HepG2 (cell line): ENCODE results near the gene STK25. TPM values are rescaled to one million over a fixed set of nuclear protein-coding genes. Genes with fewer than 3 reads are reported as not detected.

Experiments used
- ARHGAP35 ChIP-seq: sonication (generic); formaldehyde crosslinking; IDR thresholded peaks from 2 replicates; pipeline ENCODE4 v1.9.0; 2022; ENCODE audit warnings: mild to moderate bottlenecking, inconsistent platforms, moderate library complexity, missing genetic modification reagents, borderline replicate concordance
- ATRX ChIP-seq: sonication (generic); formaldehyde crosslinking; IDR thresholded peaks from 2 replicates; pipeline ENCODE4 v1.4.0; 2020; ENCODE audit warnings: missing genetic modification reagents, borderline replicate concordance
- ETV6 ChIP-seq: sonication (generic); formaldehyde crosslinking; conservative IDR thresholded peaks from 2 replicates; pipeline ENCODE4 v1.4.0; 2020; ENCODE audit warnings: missing genetic modification reagents
- FOSL2 ChIP-seq: sonication (generic); formaldehyde crosslinking; IDR thresholded peaks from 2 replicates; pipeline ENCODE4 v1.4.0; 2020; ENCODE audit warnings: missing genetic modification reagents
- GZF1 ChIP-seq: sonication (generic); formaldehyde crosslinking; IDR thresholded peaks from 2 replicates; pipeline ENCODE4 v1.5.1; 2020; ENCODE audit warnings: mild to moderate bottlenecking, missing genetic modification reagents
- MAF1 ChIP-seq: sonication (generic); formaldehyde crosslinking; IDR thresholded peaks from 2 replicates; pipeline ENCODE4 v1.5.0; 2020; ENCODE audit warnings: missing genetic modification reagents, borderline replicate concordance
- MYC ChIP-seq: sonication (generic); formaldehyde crosslinking; IDR thresholded peaks from 2 replicates; pipeline ENCODE4 v1.9.0; 2021; ENCODE audit warnings: missing genetic modification reagents, borderline replicate concordance
- NCOR1 ChIP-seq: fragments of 200-600 bp; sonication (generic); IDR thresholded peaks from 2 replicates; pipeline ENCODE4 v1.7.0; 2017; ENCODE audit warnings: antibody characterized with exemption, low read length, borderline replicate concordance
- RCOR2 ChIP-seq: IDR thresholded peaks from 2 replicates; pipeline ENCODE4 v1.6.1; 2016; ENCODE audit warnings: missing biosample characterization, missing genetic modification reagents
- RELA ChIP-seq: sonication (generic); formaldehyde crosslinking; IDR thresholded peaks from 2 replicates; pipeline ENCODE4 v1.4.0; 2020; ENCODE audit warnings: missing genetic modification reagents
- SAFB2 ChIP-seq: sonication (generic); formaldehyde crosslinking; IDR thresholded peaks from 2 replicates; pipeline ENCODE4 v1.5.1; 2020; ENCODE audit warnings: missing genetic modification reagents, low read depth, mild to moderate bottlenecking, borderline replicate concordance
- ZNF160 ChIP-seq: sonication (generic); formaldehyde crosslinking; IDR thresholded peaks from 2 replicates; pipeline ENCODE4 v1.8.0; 2022; ENCODE audit warnings: mild to moderate bottlenecking, inconsistent platforms, missing genetic modification reagents
- ZNF33B ChIP-seq: sonication (generic); formaldehyde crosslinking; IDR thresholded peaks from 2 replicates; pipeline ENCODE4 v1.5.1; 2020; ENCODE audit warnings: mild to moderate bottlenecking, missing genetic modification reagents
- ZNF629 ChIP-seq: sonication (generic); formaldehyde crosslinking; conservative IDR thresholded peaks from 2 replicates; pipeline ENCODE4 v1.5.0; 2020; ENCODE audit warnings: missing genetic modification reagents
- ZNF737 ChIP-seq: sonication (generic); formaldehyde crosslinking; IDR thresholded peaks from 2 replicates; pipeline ENCODE4 v1.5.0; 2020; ENCODE audit warnings: missing genetic modification reagents, mild to moderate bottlenecking, borderline replicate concordance
- ZSCAN25 ChIP-seq: sonication (generic); formaldehyde crosslinking; IDR thresholded peaks from 2 replicates; pipeline ENCODE4 v1.8.0; 2022; ENCODE audit warnings: mild to moderate bottlenecking, missing genetic modification reagents
- ZZZ3 ChIP-seq: sonication (generic); formaldehyde crosslinking; IDR thresholded peaks from 2 replicates; pipeline ENCODE4 v1.4.0; 2020; ENCODE audit warnings: missing genetic modification reagents, mild to moderate bottlenecking, borderline replicate concordance
- polyA plus RNA-seq, 8 experiments: library from polyadenylated mRNA; depleted of rRNA in 3 of 8; stranded (reverse) in 7 of 8; unstranded in 1 of 8; fragments of >200 nt; fragmentation: Illumina TruSeq in 4 of 8; extraction: Trizol in 4 of 8; gene quantifications; 2 replicates each; pipeline versions ENCODE4 v1.2.1 to v1.2.3, GENCODE V29; 2011 to 2016; ENCODE audit warnings: low read depth in 4 of 8, missing spikeins in 1 of 8, mixed read lengths in 1 of 8; ENCODE audit not compliant: insufficient read depth in 1 of 8
- total RNA-seq, 5 experiments: library from RNA; depleted of rRNA; stranded (reverse); fragments of >200 nt; fragmentation: Illumina TruSeq; extraction: Trizol; gene quantifications; 2 replicates each; pipeline ENCODE4 v1.2.3, GENCODE V29; 2016; ENCODE audit warnings: low read depth in 1 of 5
- TF ChIP-seq, protein P1 (sequence below): sonication (generic); formaldehyde crosslinking; conservative IDR thresholded peaks from 2 replicates; pipeline ENCODE4 v1.4.0; 2020; ENCODE audit warnings: missing genetic modification reagents
- TF ChIP-seq, protein P2 (sequence below): sonication (generic); formaldehyde crosslinking; IDR thresholded peaks from 2 replicates; pipeline ENCODE4 v1.5.1; 2020; ENCODE audit warnings: mild to moderate bottlenecking, missing genetic modification reagents, moderate library complexity
- TF ChIP-seq, protein P3 (sequence below): sonication (generic); formaldehyde crosslinking; IDR thresholded peaks from 2 replicates; pipeline ENCODE4 v1.9.0; 2022; ENCODE audit warnings: missing genetic modification reagents, mild to moderate bottlenecking, borderline replicate concordance
- TF ChIP-seq, protein P4 (sequence below): sonication (generic); formaldehyde crosslinking; IDR thresholded peaks from 2 replicates; pipeline ENCODE4 v1.5.1; 2020; ENCODE audit warnings: missing genetic modification reagents, mild to moderate bottlenecking, borderline replicate concordance

The STK25 gene
- total and polyA plus RNA-seq, 2 of the 13 experiments (the other 11 are each of a cell fraction or from before 2014, with no cell fraction given) = 177 to 481 TPM

DNA sequence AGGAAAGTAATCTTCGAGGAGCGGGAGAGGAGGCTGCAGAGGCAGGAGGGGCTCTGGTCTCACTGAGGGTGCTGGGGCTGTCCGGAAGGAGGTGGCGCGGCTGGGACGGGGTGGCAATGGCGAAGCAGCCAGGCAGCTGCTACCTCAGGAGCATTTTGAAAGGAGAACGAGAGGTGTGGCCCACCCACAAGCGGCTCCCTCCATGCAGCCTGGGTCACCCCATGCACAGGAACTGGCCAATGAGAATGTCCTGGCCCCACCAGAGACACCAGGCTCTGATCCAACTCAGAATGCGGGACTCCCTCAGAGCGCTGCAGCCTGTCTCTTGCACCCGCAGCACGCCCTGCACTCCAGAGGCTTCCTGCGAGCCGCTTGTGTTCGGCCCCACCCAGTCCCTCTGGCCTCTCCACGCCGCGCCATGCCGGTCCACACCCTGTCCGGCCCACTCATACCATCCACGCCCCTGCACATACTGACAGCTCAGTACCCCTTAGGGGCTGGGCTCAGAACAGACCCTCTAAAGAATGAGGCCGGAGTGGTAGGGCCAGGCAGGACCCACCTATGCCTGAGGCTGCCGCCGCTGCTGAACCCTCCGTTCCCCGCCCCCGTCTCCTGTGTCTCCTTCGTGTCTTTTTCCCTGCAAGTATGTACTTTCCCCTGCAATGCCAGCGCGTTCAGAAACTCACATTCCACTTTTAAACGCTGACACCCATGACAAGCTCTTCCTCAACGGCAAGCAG is 43.8 kb upstream of the STK25 start (continued):
- TF ChIP-seq, protein P1, sequence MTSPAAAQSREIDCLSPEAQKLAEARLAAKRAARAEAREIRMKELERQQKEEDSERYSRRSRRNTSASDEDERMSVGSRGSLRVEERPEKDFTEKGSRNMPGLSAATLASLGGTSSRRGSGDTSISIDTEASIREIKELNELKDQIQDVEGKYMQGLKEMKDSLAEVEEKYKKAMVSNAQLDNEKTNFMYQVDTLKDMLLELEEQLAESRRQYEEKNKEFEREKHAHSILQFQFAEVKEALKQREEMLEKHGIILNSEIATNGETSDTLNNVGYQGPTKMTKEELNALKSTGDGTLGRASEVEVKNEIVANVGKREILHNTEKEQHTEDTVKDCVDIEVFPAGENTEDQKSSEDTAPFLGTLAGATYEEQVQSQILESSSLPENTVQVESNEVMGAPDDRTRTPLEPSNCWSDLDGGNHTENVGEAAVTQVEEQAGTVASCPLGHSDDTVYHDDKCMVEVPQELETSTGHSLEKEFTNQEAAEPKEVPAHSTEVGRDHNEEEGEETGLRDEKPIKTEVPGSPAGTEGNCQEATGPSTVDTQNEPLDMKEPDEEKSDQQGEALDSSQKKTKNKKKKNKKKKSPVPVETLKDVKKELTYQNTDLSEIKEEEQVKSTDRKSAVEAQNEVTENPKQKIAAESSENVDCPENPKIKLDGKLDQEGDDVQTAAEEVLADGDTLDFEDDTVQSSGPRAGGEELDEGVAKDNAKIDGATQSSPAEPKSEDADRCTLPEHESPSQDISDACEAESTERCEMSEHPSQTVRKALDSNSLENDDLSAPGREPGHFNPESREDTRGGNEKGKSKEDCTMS (CRISPR knock-in tag) = no peak
- no peak for TF ChIP-seq MYC
- no peak for TF ChIP-seq RELA
- TF ChIP-seq, protein P2, sequence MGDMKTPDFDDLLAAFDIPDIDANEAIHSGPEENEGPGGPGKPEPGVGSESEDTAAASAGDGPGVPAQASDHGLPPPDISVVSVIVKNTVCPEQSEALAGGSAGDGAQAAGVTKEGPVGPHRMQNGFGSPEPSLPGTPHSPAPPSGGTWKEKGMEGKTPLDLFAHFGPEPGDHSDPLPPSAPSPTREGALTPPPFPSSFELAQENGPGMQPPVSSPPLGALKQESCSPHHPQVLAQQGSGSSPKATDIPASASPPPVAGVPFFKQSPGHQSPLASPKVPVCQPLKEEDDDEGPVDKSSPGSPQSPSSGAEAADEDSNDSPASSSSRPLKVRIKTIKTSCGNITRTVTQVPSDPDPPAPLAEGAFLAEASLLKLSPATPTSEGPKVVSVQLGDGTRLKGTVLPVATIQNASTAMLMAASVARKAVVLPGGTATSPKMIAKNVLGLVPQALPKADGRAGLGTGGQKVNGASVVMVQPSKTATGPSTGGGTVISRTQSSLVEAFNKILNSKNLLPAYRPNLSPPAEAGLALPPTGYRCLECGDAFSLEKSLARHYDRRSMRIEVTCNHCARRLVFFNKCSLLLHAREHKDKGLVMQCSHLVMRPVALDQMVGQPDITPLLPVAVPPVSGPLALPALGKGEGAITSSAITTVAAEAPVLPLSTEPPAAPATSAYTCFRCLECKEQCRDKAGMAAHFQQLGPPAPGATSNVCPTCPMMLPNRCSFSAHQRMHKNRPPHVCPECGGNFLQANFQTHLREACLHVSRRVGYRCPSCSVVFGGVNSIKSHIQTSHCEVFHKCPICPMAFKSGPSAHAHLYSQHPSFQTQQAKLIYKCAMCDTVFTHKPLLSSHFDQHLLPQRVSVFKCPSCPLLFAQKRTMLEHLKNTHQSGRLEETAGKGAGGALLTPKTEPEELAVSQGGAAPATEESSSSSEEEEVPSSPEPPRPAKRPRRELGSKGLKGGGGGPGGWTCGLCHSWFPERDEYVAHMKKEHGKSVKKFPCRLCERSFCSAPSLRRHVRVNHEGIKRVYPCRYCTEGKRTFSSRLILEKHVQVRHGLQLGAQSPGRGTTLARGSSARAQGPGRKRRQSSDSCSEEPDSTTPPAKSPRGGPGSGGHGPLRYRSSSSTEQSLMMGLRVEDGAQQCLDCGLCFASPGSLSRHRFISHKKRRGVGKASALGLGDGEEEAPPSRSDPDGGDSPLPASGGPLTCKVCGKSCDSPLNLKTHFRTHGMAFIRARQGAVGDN (CRISPR knock-in tag) = no peak
- no peak for TF ChIP-seq ETV6 (CRISPR knock-in tag)
- TF ChIP-seq NCOR1 = no peak
- peak; percentile 72 for TF ChIP-seq SAFB2 (CRISPR knock-in tag)
- no peak for TF ChIP-seq ATRX (CRISPR knock-in tag)
- no peak for TF ChIP-seq MAF1
- TF ChIP-seq GZF1 (CRISPR knock-in tag) = 0 out of 2 replicates have a peak, but pooled peaks have one; percentile 17
- no peak for TF ChIP-seq ZNF629 (CRISPR knock-in tag)
- TF ChIP-seq RCOR2 (CRISPR knock-in tag) = no peak
- no peak for TF ChIP-seq ZNF160 (CRISPR knock-in tag)
- no peak for TF ChIP-seq ZZZ3 (CRISPR knock-in tag)
- peak; percentile 40; the same call in 1 of the 2 replicates for TF ChIP-seq ZSCAN25 (CRISPR knock-in tag)
- TF ChIP-seq, protein P3, sequence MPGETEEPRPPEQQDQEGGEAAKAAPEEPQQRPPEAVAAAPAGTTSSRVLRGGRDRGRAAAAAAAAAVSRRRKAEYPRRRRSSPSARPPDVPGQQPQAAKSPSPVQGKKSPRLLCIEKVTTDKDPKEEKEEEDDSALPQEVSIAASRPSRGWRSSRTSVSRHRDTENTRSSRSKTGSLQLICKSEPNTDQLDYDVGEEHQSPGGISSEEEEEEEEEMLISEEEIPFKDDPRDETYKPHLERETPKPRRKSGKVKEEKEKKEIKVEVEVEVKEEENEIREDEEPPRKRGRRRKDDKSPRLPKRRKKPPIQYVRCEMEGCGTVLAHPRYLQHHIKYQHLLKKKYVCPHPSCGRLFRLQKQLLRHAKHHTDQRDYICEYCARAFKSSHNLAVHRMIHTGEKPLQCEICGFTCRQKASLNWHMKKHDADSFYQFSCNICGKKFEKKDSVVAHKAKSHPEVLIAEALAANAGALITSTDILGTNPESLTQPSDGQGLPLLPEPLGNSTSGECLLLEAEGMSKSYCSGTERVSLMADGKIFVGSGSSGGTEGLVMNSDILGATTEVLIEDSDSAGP (CRISPR knock-in tag) = peak; percentile 68
- TF ChIP-seq FOSL2 (CRISPR knock-in tag) = no peak
- TF ChIP-seq, protein P4, sequence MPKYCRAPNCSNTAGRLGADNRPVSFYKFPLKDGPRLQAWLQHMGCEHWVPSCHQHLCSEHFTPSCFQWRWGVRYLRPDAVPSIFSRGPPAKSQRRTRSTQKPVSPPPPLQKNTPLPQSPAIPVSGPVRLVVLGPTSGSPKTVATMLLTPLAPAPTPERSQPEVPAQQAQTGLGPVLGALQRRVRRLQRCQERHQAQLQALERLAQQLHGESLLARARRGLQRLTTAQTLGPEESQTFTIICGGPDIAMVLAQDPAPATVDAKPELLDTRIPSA = 0 out of 2 replicates have a peak, but pooled peaks have one; percentile 64
- no peak for TF ChIP-seq ARHGAP35 (CRISPR knock-in tag)
- TF ChIP-seq ZNF737 (CRISPR knock-in tag) = 0 out of 2 replicates have a peak, but pooled peaks have one; percentile 16
- TF ChIP-seq ZNF33B (CRISPR knock-in tag) = no peak
